Coronary artery (tissue), 2 donors: ENCODE results near the gene CLSTN3.

ENCODE experiments used
- DNase-seq: peaks from one replicate; pipeline ENCODE4 v3.0.0-alpha.2; 2017; ENCODE audit warnings: low spot score
- H3K27ac ChIP-seq, 2 donors: fragments of 200-600 bp; sonication (generic); one replicate each; pipeline ENCODE4 v1.5.1; 2016 to 2019
- H3K4me3 ChIP-seq: fragments of 200-600 bp; sonication (generic); 2 replicates; pipeline ENCODE4 v1.5.1; 2016; ENCODE audit warnings: mild to moderate bottlenecking, moderate library complexity
- CTCF ChIP-seq: fragments of 200-600 bp; sonication (generic); IDR thresholded peaks from one replicate; pipeline ENCODE4 v1.5.1; 2019; ENCODE audit warnings: antibody characterized with exemption

CLSTN3 gene

GRCh38 chr12:7129872-7130691 is at the start of gene CLSTN3:
CLSTN3 (plus strand) TSS chr12:7130371; CDS start chr12:7130649, 278 bp downstream.
- H3K4me3 ChIP-seq, result peak within 1 kb of the TSS; percentile 86
- TF ChIP-seq CTCF, result no peak
- peak within 1 kb of the TSS; percentile 77 to 90 for H3K27ac ChIP-seq
- DNase-seq, result peak; percentile 83

DNA sequence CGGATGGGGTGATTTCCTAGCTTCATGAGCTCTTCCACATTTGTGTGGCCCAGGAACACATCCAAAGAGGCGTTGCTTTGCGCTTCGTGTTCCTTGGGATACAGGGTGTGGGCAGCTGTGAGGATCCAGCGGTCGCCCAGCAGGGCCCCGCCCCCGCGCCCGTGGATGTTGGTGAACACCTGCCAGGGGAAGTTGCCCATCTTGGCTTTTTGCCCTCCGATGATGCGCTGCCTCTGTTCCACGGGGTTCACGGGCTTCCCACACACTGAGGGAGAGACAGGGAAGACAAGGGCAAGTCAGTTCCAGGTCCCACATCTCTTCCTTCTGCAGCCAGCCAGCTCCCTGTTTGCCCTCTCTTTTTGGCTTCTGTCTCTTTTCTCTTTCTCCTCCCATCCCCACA is 49.1 kb upstream of the CLSTN3 start:
- no peak for TF ChIP-seq CTCF
- no peak overlapping the region for H3K4me3 ChIP-seq
- peak overlapping the region in 1 of 2 donors; percentile 63 for H3K27ac ChIP-seq
- DNase-seq, result no peak

DNA sequence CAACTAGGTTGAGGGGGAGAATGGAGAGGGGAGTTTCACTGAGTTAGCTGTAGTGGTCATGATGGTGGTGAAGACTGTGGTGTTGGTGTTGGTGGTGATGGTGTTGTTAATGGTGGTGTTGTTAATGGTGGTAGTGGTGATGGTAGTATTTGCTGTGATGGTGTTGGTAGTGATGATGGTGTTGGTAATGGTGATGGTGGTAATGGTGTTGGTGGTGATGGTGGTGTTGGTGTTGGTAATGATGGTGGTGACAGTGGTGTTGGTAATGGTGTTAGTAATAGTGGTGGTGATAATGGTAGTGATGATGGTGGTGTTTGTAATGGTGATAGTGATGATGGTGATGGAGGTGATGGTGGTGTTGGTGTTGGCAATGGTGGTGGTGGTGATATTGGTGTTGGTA is 47.0 kb upstream of the CLSTN3 start:
- Histone ChIP-seq H3K4me3 (no peak overlapping the region), H3K27ac (peak overlapping the region in 1 of 2 donors; percentile 22)
- DNase-seq, result no peak
- TF ChIP-seq CTCF, result no peak

DNA sequence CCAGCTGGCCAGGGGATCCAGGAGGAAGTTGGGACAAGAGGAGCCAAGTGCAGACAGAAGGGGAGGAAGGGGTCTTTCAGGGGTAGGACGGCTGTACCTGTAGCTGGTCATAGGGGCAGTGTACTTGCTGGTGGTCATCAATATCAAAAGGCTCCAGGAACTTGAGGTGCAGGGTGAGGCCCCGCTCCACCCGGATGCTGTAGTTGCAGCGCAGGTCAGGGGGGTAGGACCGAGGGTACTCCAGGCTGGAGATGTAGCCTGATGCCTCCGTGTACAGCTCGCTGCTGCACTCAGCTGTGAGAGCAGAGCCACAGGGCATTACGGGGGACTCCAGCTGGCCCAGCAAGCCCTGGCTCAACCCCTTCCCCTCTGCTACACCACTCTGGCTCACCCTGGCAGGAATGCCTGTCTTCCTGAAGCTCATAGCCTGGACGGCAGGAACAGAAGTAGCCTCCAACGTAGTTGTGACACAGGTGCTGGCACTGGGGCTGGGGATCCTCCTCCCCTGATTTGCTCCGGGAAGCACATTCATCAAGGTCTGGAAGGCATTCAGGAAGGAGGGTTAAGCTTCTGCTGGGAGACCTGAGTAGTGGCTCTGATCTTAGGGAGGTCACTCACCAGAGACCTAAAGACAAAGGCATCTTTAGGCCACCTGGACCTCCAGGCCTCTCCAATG is 40.8 kb upstream of the CLSTN3 start:
- Histone ChIP-seq H3K27ac (peak overlapping the region; percentile 86 to 94), H3K4me3 (peak overlapping the region; percentile 79)
- no peak for TF ChIP-seq CTCF
- DNase-seq, result peak; percentile 75

- Histone ChIP-seq H3K4me3 (peak overlapping the region; percentile 79), H3K27ac (peak overlapping the region; percentile 86 to 94)
- TF ChIP-seq CTCF, result no peak
- no peak for DNase-seq
Measured at GRCh38 chr12:7090222-7090998, 39.8 kb upstream of the CLSTN3 start.

- Histone ChIP-seq H3K27ac (peak overlapping the region; percentile 86 to 94), H3K4me3 (peak overlapping the region; percentile 79)
- peak; percentile 66 for DNase-seq
- TF ChIP-seq CTCF, result no peak
Measured at GRCh38 chr12:7091171-7091570, 39.0 kb upstream of the CLSTN3 start.
